Gastroesophageal sphincter (tissue), 4 donors: Measurements from ENCODE around the gene PTPRN2. TPM values are rescaled to one million over a fixed set of nuclear protein-coding genes. Genes with fewer than 3 reads are reported as not detected.

Experiments used
- ATAC-seq: fragments of 150-250 bp; one replicate; pipeline ENCODE4 v1.9.1; 2016; ENCODE audit warnings: mild to moderate bottlenecking, moderate library complexity
- H3K27ac ChIP-seq, 4 donors: fragments of 200-600 bp; sonication (generic) in 3 of 4; 1 replicate in 3 of 4; 2 replicates in 1 of 4; pipeline ENCODE4 v1.5.1; 2016 to 2019
- H3K27me3 ChIP-seq: fragments of 200-600 bp; sonication (generic); one replicate; pipeline ENCODE4 v1.5.1; 2019
- H3K36me3 ChIP-seq, 2 donors: fragments of 200-600 bp; sonication (generic); one replicate each; pipeline ENCODE4 v1.5.1; 2019; ENCODE audit warnings: control low read depth in 1 of 2
- H3K4me1 ChIP-seq, 3 donors: fragments of 200-600 bp; sonication (generic); 1 replicate in 2 of 3; 2 replicates in 1 of 3; pipeline ENCODE4 v1.5.1; 2016 to 2019; ENCODE audit warnings: control low read depth in 2 of 3
- H3K4me3 ChIP-seq, 2 donors: fragments of 200-600 bp; sonication (generic); one replicate each; pipeline ENCODE4 v1.5.1; 2019; ENCODE audit warnings: mild to moderate bottlenecking in 1 of 2, moderate library complexity in 1 of 2
- H3K9me3 ChIP-seq, 3 donors: fragments of 200-600 bp; sonication (generic); one replicate each; pipeline ENCODE4 v1.5.1; 2017 to 2019; ENCODE audit warnings: control low read depth in 2 of 3
- EP300 ChIP-seq: sonication (generic); formaldehyde crosslinking; IDR thresholded peaks from one replicate; pipeline ENCODE4 v1.6.1; 2017; ENCODE audit warnings: antibody characterized with exemption, mild to moderate bottlenecking
- POLR2A ChIP-seq, 2 donors: fragments of 450-650 bp; IDR thresholded peaks; one replicate each; pipeline ENCODE4 v1.6.1; 2017; ENCODE audit warnings: antibody characterized with exemption in 2 of 2, mild to moderate bottlenecking in 2 of 2, moderate library complexity in 1 of 2
- POLR2AphosphoS5 ChIP-seq: sonication (generic); formaldehyde crosslinking; IDR thresholded peaks from one replicate; pipeline ENCODE4 v1.6.1; 2017; ENCODE audit warnings: antibody characterized with exemption
- WGBS, 2 donors: methylation state at CpG; one replicate each; pipeline ENCODE4 v1.1.5; 2018; ENCODE audit warnings: low coverage in 1 of 2; 5-methylcytosine and 5-hydroxymethylcytosine counted together
- total RNA-seq, 4 donors: library from RNA; depleted of rRNA; stranded (reverse); fragments of >200 nt; gene quantifications; one replicate each; pipeline ENCODE4 v1.1.0, GENCODE V29; 2016
- TF ChIP-seq, protein P1 (sequence below), 4 experiments: fragments of 200-600 bp in 2 of 4; fragments of 450-650 bp in 2 of 4; sonication (generic) in 1 of 4; IDR thresholded peaks; one replicate each; pipeline ENCODE4 v1.5.1; 2017 to 2019; ENCODE audit warnings: antibody characterized with exemption in 4 of 4, mild to moderate bottlenecking in 2 of 4, moderate library complexity in 2 of 4

Gene PTPRN2
- total RNA-seq, 4 donors from 2014 or later = 1.7 to 4.7 (median 3.3) TPM

DNA sequence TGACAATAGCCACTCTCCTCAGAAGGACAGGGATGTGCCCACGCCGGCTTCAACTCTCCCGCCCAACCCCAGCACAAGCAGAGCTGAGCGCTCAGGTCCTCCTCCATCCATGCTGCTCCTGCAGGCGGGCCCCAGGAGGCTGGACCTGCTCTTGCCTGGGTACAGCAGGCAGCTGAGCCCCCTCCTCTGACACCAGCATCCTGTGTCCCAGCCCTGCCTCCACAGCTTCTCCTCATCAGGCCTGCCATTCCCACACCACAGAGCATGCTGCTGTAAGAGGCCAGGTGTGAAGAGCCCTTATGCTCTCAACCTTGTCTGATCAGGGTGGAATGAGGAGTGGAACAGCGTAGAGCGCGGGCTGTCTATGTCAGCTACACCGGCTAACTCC lies 302.2 kb downstream of the PTPRN2 start:
- ATAC-seq = no peak
- no peaks in the 10 kb centered on the region for H3K4me1 ChIP-seq
- H3K27me3 ChIP-seq = no peaks in the 10 kb centered on the region
- H3K36me3 ChIP-seq = no peaks in the 10 kb centered on the region
- H3K4me3 ChIP-seq = no peak overlapping the region
- TF ChIP-seq, protein P1, sequence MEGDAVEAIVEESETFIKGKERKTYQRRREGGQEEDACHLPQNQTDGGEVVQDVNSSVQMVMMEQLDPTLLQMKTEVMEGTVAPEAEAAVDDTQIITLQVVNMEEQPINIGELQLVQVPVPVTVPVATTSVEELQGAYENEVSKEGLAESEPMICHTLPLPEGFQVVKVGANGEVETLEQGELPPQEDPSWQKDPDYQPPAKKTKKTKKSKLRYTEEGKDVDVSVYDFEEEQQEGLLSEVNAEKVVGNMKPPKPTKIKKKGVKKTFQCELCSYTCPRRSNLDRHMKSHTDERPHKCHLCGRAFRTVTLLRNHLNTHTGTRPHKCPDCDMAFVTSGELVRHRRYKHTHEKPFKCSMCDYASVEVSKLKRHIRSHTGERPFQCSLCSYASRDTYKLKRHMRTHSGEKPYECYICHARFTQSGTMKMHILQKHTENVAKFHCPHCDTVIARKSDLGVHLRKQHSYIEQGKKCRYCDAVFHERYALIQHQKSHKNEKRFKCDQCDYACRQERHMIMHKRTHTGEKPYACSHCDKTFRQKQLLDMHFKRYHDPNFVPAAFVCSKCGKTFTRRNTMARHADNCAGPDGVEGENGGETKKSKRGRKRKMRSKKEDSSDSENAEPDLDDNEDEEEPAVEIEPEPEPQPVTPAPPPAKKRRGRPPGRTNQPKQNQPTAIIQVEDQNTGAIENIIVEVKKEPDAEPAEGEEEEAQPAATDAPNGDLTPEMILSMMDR (IDR thresholded peaks at IDR 0.05) = no peak
- no peak for TF ChIP-seq POLR2A (IDR thresholded peaks at IDR 0.05)
- TF ChIP-seq EP300 = no peak
- H3K9me3 ChIP-seq = peaks cover 0 to 62% (median 0%) of the 10 kb centered on the region in 3 donors
- no peak overlapping the region for H3K27ac ChIP-seq
- 87% methylated on average over 5 of the region's 9 CpGs; no CpG with 5 or more reads in 1 of the 2 donors for WGBS, 2 donors

DNA sequence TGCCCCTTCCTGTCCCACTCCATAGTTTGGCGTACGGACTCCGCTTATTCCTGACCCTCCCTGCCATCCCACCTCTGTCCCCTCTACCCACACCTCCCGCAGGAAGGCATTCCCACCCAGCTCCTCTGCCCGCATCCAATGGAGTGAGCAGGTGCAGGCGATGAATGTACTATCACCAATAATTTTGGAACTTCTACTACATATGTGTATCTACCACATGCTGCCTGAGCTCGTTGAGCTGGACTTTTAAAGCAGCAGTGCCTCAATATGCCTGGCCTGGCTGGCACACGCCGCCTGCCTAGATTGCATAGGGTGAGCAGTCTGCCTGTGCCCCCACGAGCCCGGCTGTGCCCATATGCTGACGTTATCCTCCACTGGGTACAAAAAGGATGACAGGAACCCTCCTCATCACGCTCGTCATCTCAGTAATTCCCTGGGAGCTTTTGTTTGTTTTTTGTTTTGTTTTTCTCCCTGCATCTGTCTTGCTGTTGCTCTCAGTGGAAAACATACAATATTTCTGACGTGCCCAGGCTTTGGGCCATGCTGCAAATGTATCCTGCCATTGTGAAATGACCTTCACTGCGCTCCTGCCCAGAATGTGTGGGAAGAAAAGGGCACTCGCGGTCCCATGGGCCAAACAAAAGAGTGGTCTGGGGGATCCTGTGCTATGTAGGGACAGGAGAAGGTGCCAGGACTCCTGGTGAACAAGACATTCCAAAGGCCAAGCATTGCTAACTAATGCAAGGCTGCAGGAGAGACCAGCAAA lies 302.8 kb downstream of the PTPRN2 start:
- 82 to 100% methylated on average over 1 to 15 of the region's 18 CpGs for WGBS, 2 donors
- no peaks in the 10 kb centered on the region for H3K4me1 ChIP-seq
- H3K27me3 ChIP-seq = no peaks in the 10 kb centered on the region
- H3K27ac ChIP-seq = no peak overlapping the region
- H3K36me3 ChIP-seq = no peaks in the 10 kb centered on the region
- no peak for ATAC-seq
- H3K9me3 ChIP-seq = peaks cover 0 to 57% (median 0%) of the 10 kb centered on the region in 3 donors
- no peak overlapping the region for H3K4me3 ChIP-seq
- TF ChIP-seq POLR2AphosphoS5 (no peak), POLR2A (IDR thresholded peaks at IDR 0.05) (no peak), EP300 (no peak)
- TF ChIP-seq, protein P1 (IDR thresholded peaks at IDR 0.05) = no peak

- WGBS, 2 donors = 57 to 80% methylated on average over 1 to 3 of the region's 6 CpGs
- Histone ChIP-seq H3K9me3 (peaks cover 0 to 50% (median 0%) of the 10 kb centered on the region in 3 donors), H3K4me3 (no peak overlapping the region), H3K27me3 (no peaks in the 10 kb centered on the region), H3K36me3 (no peaks in the 10 kb centered on the region), H3K27ac (no peak overlapping the region), H3K4me1 (no peaks in the 10 kb centered on the region)
- TF ChIP-seq EP300 (no peak), POLR2A (IDR thresholded peaks at IDR 0.05) (no peak), POLR2AphosphoS5 (no peak)
- TF ChIP-seq, protein P1 (IDR thresholded peaks at IDR 0.05) = no peak
- no peak for ATAC-seq
These were observed 303.5 kb downstream of the PTPRN2 start for GRCh38 chr7:158284121-158284520.

DNA sequence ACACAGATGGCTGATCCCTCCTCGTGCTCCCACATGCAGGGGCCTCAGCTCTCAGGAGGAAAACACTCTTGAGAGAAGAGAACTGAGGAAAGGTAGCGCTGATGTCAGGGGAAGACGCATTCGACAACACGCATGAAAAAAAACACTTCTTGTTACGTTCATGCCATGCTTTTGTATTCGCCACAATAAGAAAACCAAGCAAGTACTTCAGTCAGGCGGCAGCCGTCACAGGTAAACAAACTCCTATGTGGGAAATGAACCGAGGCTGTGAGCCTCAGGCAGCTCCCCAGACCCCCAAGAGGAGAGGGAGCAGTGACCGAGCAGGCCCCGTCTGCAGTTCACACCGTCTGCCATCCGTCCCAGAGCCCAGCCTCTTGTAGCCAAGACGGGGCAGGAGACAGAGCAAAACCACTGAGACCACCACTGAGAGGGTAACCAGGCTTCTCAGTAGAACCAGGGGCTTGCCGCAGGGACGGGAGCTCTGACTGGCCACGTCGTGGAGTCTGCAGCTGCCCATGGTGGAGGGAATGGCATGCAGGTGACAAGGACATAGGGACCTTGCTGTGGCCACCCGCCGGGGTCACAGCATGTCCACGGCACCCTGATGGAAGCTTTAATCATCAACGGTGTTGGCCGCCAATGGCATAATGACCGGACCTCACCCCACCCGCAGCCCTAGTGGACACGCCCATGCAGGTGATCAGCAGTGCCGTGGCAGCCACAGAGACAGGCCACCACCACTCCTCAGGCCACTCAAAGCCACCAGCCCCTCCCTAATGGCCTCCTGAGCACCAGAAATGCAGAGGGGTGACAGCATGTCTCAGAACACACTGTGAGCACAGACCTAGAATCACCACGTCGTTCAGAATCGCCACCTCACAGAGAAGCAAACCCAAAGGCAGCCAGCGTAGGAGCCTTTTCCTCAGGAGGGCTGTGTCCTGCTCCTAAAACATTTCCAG lies 304.3 kb downstream of the PTPRN2 start:
- WGBS, 2 donors = 76% methylated on average over 4 to 18 of the region's 32 CpGs
- no peaks in the 10 kb centered on the region for H3K4me1 ChIP-seq
- peaks cover 0 to 42% (median 0%) of the 10 kb centered on the region in 3 donors for H3K9me3 ChIP-seq
- ATAC-seq = no peak
- H3K27me3 ChIP-seq = no peaks in the 10 kb centered on the region
- H3K36me3 ChIP-seq = no peaks in the 10 kb centered on the region
- TF ChIP-seq, protein P1 (IDR thresholded peaks at IDR 0.05) = no peak
- TF ChIP-seq POLR2A (IDR thresholded peaks at IDR 0.05) = no peak
- no peak for TF ChIP-seq EP300
- no peak for TF ChIP-seq POLR2AphosphoS5
- no peak overlapping the region for H3K4me3 ChIP-seq
- H3K27ac ChIP-seq = no peak overlapping the region
